ENCODE data around the gene LRCOL1. TPM values are rescaled to one million over a fixed set of nuclear protein-coding genes. Genes with fewer than 3 reads are reported as not detected.

The LRCOL1 gene
- total and polyA plus RNA-seq, 2 of the 13 experiments (the other 11 are each of a cell fraction or from before 2014, with no cell fraction given) = not detected

DNA sequence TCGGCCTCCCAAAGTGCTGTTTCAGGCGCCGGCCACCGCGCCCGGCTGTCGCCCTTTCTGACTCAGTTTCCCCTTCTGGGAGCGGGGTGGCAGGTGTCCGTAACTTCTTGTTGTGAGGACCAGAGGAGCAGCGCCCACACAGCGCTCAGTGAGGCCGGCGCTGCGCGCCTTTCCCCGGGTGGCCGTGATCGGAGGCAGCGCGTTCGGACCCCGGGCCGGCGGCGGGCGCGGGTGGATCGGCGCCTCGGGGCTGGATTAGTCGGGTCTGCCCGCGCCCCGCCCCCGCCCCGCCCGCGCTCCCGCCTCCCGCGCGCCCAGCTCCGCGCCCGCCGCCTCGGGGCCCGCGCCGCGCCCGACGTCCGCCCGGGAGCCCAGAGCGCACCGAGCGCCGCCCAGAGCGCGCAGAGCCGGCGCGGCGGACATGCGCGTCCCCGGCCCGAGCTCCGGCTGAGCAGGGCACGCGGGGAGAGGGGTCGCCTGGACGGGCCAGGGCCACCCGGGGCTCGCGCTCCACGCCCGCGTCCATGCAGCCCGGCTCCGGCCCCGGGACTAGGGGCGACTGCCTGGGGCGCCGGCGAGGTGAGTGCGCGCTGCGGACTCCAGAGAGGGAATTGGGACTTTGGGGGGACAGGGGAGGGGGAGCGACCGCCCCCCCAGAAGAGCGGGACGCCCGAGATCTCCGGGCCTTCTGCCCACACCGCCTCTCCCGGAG, 50.6 kb downstream of the LRCOL1 start (continued):
- TF ChIP-seq, protein P1, sequence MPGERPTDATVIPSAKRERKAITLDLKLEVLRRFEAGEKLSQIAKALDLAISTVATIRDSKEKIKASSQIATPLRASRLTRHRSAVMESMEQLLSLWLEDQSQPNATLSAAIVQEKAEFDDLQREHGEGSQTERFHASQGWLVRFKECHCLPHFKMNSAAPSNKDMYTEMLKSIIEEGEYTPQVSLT (CRISPR knock-in tag; IDR thresholded peaks at IDR 0.05; ENCODE audit: borderline replicate concordance, low read depth) = no peak
- TF ChIP-seq TCF7 (IDR thresholded peaks at IDR 0.05; ENCODE audit: low read depth) (no peak), HMG20A (CRISPR knock-in tag; IDR thresholded peaks at IDR 0.05; ENCODE audit: borderline replicate concordance) (no peak), ZFX (CRISPR knock-in tag; IDR thresholded peaks at IDR 0.05; ENCODE audit: low read depth) (peak; percentile 2), HDAC1 (CRISPR knock-in tag; IDR thresholded peaks at IDR 0.05) (peak; percentile 39; the same call in 1 of the 2 replicates), NFIB (CRISPR knock-in tag; IDR thresholded peaks at IDR 0.05; ENCODE audit: borderline replicate concordance) (no peak), CHCHD3 (CRISPR knock-in tag; IDR thresholded peaks at IDR 0.05) (no peak), HNRNPLL (IDR thresholded peaks at IDR 0.05; ENCODE audit: low read depth, low read length, poor library complexity, severe bottlenecking) (no peak), TEAD3 (CRISPR knock-in tag; optimal IDR thresholded peaks at IDR 0.05; ENCODE audit: borderline replicate concordance) (no peak), ZNF713 (CRISPR knock-in tag; IDR thresholded peaks at IDR 0.05) (no peak), SSRP1 (CRISPR knock-in tag; IDR thresholded peaks at IDR 0.05) (no peak), NFE2L2 (IDR thresholded peaks at IDR 0.05; ENCODE audit: low read length) (no peak), MTA3 (CRISPR knock-in tag; IDR thresholded peaks at IDR 0.05) (no peak), MED1 (CRISPR knock-in tag; IDR thresholded peaks at IDR 0.05) (no peak), ZFY (CRISPR knock-in tag; IDR thresholded peaks at IDR 0.05) (peak; percentile 32; the same call in 1 of the 2 replicates), ZNF768 (CRISPR knock-in tag; IDR thresholded peaks at IDR 0.05) (no peak), ZSCAN29 (CRISPR knock-in tag; conservative IDR thresholded peaks at IDR 0.05) (0 out of 2 replicates have a peak, but pooled peaks have one; percentile 34), KDM5B (CRISPR knock-in tag; IDR thresholded peaks at IDR 0.05; ENCODE audit: borderline replicate concordance) (no peak)
- TF ChIP-seq, protein P2, sequence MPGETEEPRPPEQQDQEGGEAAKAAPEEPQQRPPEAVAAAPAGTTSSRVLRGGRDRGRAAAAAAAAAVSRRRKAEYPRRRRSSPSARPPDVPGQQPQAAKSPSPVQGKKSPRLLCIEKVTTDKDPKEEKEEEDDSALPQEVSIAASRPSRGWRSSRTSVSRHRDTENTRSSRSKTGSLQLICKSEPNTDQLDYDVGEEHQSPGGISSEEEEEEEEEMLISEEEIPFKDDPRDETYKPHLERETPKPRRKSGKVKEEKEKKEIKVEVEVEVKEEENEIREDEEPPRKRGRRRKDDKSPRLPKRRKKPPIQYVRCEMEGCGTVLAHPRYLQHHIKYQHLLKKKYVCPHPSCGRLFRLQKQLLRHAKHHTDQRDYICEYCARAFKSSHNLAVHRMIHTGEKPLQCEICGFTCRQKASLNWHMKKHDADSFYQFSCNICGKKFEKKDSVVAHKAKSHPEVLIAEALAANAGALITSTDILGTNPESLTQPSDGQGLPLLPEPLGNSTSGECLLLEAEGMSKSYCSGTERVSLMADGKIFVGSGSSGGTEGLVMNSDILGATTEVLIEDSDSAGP (CRISPR knock-in tag; IDR thresholded peaks at IDR 0.05; ENCODE audit: borderline replicate concordance) = 0 out of 2 replicates have a peak, but pooled peaks have one; percentile 16
- TF ChIP-seq, protein P3, sequence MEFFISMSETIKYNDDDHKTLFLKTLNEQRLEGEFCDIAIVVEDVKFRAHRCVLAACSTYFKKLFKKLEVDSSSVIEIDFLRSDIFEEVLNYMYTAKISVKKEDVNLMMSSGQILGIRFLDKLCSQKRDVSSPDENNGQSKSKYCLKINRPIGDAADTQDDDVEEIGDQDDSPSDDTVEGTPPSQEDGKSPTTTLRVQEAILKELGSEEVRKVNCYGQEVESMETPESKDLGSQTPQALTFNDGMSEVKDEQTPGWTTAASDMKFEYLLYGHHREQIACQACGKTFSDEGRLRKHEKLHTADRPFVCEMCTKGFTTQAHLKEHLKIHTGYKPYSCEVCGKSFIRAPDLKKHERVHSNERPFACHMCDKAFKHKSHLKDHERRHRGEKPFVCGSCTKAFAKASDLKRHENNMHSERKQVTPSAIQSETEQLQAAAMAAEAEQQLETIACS (CRISPR knock-in tag; IDR thresholded peaks at IDR 0.05) = peak; percentile 87
- TF ChIP-seq, protein P4, sequence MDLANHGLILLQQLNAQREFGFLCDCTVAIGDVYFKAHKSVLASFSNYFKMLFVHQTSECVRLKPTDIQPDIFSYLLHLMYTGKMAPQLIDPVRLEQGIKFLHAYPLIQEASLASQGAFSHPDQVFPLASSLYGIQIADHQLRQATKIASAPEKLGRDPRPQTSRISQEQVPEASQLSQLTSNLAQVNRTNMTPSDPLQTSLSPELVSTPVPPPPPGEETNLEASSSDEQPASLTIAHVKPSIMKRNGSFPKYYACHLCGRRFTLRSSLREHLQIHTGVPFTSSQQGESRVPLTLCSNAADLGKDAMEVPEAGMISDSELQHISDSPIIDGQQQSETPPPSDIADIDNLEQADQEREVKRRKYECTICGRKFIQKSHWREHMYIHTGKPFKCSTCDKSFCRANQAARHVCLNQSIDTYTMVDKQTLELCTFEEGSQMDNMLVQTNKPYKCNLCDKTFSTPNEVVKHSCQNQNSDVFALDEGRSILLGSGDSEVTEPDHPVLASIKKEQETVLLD (CRISPR knock-in tag; IDR thresholded peaks at IDR 0.05; ENCODE audit: low read depth) = no peak
- TF ChIP-seq, protein P5, sequence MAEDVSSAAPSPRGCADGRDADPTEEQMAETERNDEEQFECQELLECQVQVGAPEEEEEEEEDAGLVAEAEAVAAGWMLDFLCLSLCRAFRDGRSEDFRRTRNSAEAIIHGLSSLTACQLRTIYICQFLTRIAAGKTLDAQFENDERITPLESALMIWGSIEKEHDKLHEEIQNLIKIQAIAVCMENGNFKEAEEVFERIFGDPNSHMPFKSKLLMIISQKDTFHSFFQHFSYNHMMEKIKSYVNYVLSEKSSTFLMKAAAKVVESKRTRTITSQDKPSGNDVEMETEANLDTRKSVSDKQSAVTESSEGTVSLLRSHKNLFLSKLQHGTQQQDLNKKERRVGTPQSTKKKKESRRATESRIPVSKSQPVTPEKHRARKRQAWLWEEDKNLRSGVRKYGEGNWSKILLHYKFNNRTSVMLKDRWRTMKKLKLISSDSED (CRISPR knock-in tag; IDR thresholded peaks at IDR 0.05) = no peak
- TF ChIP-seq, protein P6, sequence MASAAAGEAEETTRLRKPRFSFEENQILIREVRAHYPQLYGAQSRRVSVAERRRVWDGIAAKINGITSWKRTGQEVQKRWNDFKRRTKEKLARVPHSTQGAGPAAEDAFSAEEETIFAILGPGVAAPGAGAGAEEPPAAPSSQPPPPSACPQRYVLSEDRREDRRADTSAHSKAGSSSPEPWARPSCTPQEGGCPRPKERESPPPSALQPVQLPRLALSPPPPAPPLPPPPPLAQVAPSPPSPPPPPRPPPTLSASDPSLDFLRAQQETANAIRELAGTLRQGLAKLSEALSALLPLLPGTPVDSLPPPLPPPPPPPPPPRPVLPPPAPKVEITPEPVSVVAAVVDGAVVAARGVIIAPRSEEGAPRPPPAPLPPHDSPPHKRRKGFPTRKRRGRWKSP (CRISPR knock-in tag; IDR thresholded peaks at IDR 0.05) = no peak

Measured in HepG2 (cell line).